ENCODE measurements around the gene ABLIM1. TPM values are rescaled to one million over a fixed set of nuclear protein-coding genes. Genes with fewer than 3 reads are reported as not detected.

Gene ABLIM1
- total RNA-seq, 6 experiments from 2014 or later, result 38.8 to 76.5 (median 50.6) TPM

DNA sequence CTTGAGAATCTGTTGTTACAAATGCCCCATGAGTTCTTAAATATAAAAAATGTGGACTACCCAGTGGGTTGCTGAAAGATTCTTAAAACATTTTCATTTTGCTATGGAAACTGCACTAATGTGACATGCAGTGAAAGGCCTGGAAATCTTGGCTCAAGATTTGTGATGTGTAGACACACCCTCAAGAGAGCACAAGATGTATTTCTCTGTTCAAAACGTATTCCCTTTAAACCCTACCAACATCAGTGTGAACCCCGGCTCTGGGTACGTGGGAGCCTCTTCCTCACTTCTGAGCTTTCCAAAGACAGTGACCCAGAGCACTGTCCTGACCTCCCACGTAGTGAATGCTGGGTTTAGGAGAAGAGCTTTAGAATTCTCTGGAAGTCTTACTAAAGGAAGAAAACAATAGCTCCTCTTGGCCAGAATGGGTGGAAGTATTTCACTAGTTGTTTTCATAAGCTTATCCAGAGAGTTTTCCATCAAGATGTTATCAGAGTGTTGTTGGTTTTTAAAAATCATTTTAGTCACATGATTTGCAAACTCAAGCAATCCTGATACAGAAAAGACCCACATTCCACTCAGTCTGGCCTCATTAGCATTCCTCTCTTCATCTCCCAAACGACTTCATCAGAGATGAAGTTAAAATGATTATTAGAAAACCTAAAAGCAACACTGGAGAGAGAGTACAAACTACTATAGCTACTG lies 172.2 kb downstream of the ABLIM1 start:
- no peaks in the 10 kb centered on the region for H3K27me3 ChIP-seq
- ATAC-seq (no peak), DNase-seq (no peak)
- no peak overlapping the region for H3K27ac ChIP-seq
- no peak for TF ChIP-seq POLR2A (IDR thresholded peaks at IDR 0.05)
- TF ChIP-seq, protein P1, sequence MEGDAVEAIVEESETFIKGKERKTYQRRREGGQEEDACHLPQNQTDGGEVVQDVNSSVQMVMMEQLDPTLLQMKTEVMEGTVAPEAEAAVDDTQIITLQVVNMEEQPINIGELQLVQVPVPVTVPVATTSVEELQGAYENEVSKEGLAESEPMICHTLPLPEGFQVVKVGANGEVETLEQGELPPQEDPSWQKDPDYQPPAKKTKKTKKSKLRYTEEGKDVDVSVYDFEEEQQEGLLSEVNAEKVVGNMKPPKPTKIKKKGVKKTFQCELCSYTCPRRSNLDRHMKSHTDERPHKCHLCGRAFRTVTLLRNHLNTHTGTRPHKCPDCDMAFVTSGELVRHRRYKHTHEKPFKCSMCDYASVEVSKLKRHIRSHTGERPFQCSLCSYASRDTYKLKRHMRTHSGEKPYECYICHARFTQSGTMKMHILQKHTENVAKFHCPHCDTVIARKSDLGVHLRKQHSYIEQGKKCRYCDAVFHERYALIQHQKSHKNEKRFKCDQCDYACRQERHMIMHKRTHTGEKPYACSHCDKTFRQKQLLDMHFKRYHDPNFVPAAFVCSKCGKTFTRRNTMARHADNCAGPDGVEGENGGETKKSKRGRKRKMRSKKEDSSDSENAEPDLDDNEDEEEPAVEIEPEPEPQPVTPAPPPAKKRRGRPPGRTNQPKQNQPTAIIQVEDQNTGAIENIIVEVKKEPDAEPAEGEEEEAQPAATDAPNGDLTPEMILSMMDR (IDR thresholded peaks at IDR 0.05), result no peak
- intact Hi-C loops (cut with DNase I), result no loop called here
- WGBS (ENCODE audit: insufficient coverage, low coverage, low lambda C conversion rate, missing lambda C conversion rate), result 73% methylated on average over 1 of the region's 5 CpGs
- H3K4me3 ChIP-seq, result no peak overlapping the region
- no peaks in the 10 kb centered on the region for H3K4me1 ChIP-seq
- H3K36me3 ChIP-seq, result peaks cover 0 to 34% (median 12%) of the 10 kb centered on the region in 4 donors
- H3K9me3 ChIP-seq, result no peaks in the 10 kb centered on the region

DNA sequence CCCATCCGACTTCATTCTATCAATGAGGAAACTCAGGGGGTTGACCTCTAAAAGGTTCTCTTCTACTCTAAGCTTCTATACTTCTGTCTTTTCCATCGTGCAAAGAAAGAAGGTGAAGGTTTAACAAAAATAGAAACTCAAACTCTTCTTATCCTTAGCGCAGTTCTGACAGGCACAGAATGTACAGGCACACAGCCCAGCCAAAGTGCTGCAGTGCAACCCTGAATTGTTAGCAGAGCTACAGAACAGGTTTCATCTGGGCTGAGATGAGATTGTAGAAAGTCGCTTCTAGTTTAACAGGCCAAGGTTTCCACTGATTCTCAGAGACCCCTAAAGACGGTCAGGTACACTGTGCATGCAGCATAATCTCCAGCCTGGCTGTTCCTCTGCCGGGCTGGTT lies 174.5 kb downstream of the ABLIM1 start:
- H3K27ac ChIP-seq, result no peak overlapping the region
- no peak for ATAC-seq

DNA sequence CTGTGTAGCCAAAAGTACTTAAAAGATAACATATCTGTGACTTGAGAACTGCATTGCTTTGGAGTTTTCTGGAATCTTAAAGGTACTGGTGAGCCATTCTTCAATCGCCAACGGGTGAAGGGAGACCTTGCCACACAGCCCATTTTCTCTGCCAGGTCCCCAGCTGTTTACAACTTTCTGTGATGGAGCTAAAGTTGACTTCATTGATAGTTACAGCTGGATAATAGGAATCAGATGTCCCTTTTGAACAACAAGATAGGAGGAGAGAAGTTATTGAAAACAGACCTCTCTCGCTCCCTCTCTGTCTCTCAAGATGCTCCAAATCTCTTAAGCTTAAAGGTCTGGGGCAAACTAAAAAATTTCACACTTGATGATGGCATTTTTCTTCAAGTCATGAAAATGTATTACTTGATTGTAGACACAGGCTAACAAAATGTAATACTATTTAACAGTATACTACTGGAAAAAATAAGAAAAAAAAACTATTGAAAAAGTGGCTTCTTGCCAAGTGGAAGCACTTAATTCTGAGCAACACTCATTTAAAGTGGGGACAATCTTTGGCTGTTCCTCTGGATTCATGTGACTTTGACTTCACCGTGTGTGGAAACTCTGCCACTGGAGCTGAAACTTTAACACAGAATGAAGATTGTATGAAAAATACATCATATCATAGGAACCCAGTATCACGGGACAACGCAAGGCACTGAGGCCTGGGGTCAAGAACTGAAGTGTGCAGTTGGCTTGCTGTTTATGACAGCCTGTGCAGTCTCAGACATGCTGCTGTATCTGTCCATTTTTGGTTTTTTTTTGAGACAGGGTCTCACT lies 175.4 kb downstream of the ABLIM1 start:
- Histone ChIP-seq H3K27ac (no peak overlapping the region), H3K36me3 (peaks cover 0 to 23% (median 12%) of the 10 kb centered on the region in 4 donors), H3K4me1 (no peaks in the 10 kb centered on the region), H3K4me3 (no peak overlapping the region), H3K9me3 (no peaks in the 10 kb centered on the region), H3K27me3 (no peaks in the 10 kb centered on the region)
- DNase-seq (no peak), ATAC-seq (no peak)
- intact Hi-C loops (cut with DNase I), result no loop called here
- no peak for TF ChIP-seq POLR2A (IDR thresholded peaks at IDR 0.05)
- TF ChIP-seq, protein P1 (IDR thresholded peaks at IDR 0.05), result no peak
- 81% methylated on average over 5 of the region's 6 CpGs for WGBS (ENCODE audit: insufficient coverage, low coverage, low lambda C conversion rate, missing lambda C conversion rate)

More for the DNA sequence above, 174.5 kb downstream of the ABLIM1 start:
- no peaks in the 10 kb centered on the region for H3K27me3 ChIP-seq
- no peaks in the 10 kb centered on the region for H3K4me1 ChIP-seq
- intact Hi-C loops (cut with DNase I), result no loop called here
- 89% methylated on average over 3 of the region's 6 CpGs for WGBS (ENCODE audit: insufficient coverage, low coverage, low lambda C conversion rate, missing lambda C conversion rate)
- H3K9me3 ChIP-seq, result no peaks in the 10 kb centered on the region
- H3K4me3 ChIP-seq, result no peak overlapping the region
- TF ChIP-seq, protein P1 (IDR thresholded peaks at IDR 0.05), result no peak
- no peak for TF ChIP-seq POLR2A (IDR thresholded peaks at IDR 0.05)
- peaks cover 0 to 23% (median 12%) of the 10 kb centered on the region in 4 donors for H3K36me3 ChIP-seq
- no peak for DNase-seq

GRCh38 chr10:114481055-114481454 lies 177.0 kb downstream of the ABLIM1 start:
- no peak for DNase-seq
- Histone ChIP-seq H3K4me1 (no peaks in the 10 kb centered on the region), H3K9me3 (no peaks in the 10 kb centered on the region), H3K36me3 (peaks cover 0 to 12% (median 8%) of the 10 kb centered on the region in 4 donors), H3K4me3 (no peak overlapping the region), H3K27ac (no peak overlapping the region), H3K27me3 (no peaks in the 10 kb centered on the region)
- intact Hi-C loops (cut with DNase I), result no loop called here
- TF ChIP-seq POLR2A (IDR thresholded peaks at IDR 0.05), result no peak
- TF ChIP-seq, protein P1 (IDR thresholded peaks at IDR 0.05), result no peak
- ATAC-seq, result no peak
- 96% methylated on average over 3 of the region's 3 CpGs for WGBS (ENCODE audit: insufficient coverage, low coverage, low lambda C conversion rate, missing lambda C conversion rate)
